HG02759 (cell line): Measurements from ENCODE around the gene CFD.
"Not testable (repeated sequence)": the region's sequence is repeated elsewhere in the genome, so short reads cannot be mapped to it uniquely, and the experiment has no call there.

Experiments used
- ATAC-seq: cut with Tn5 transposase; IDR thresholded peaks from one replicate; pipeline ENCODE4 v1.9.1; 2021; ENCODE audit warnings: mild to moderate bottlenecking, moderate library complexity; ENCODE audit not compliant: unreplicated experiment

Gene CFD

DNA sequence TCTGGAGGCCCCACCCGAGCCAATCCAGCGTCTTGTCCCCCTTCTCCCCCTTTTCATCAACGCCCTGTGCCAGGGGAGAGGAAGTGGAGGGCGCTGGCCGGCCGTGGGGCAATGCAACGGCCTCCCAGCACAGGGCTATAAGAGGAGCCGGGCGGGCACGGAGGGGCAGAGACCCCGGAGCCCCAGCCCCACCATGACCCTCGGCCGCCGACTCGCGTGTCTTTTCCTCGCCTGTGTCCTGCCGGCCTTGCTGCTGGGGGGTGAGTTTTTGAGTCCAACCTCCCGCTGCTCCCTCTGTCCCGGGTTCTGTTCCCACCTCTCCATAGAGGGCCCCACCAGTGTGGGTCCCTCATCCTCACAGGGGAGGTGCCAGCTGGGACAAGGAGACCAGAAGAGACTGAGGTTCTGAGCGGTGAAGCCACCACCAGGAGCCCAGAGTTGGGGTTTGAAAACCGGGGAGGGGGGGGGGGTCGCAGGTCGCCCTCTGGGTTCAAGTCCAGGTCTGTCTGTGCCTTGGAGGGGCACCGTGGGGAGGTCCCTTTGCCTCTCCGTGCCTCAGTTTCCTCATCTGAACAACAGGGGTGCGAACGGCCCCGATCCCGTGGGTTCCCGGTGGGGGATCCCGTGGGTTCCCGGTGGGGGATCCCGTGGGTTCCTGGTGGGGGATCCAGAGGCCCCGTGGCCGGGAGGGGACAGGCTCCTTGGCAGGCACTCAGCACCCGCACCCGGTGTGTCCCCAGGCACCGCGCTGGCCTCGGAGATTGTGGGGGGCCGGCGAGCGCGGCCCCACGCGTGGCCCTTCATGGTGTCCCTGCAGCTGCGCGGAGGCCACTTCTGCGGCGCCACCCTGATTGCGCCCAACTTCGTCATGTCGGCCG lies 7.1 kb upstream of the CFD start, which contains the start of gene ELANE:
ELANE (plus strand) TSS at position 168 of the 878 bp plus-strand sequence; CDS start at position 194, 26 bp downstream.
- ATAC-seq = no peak

DNA sequence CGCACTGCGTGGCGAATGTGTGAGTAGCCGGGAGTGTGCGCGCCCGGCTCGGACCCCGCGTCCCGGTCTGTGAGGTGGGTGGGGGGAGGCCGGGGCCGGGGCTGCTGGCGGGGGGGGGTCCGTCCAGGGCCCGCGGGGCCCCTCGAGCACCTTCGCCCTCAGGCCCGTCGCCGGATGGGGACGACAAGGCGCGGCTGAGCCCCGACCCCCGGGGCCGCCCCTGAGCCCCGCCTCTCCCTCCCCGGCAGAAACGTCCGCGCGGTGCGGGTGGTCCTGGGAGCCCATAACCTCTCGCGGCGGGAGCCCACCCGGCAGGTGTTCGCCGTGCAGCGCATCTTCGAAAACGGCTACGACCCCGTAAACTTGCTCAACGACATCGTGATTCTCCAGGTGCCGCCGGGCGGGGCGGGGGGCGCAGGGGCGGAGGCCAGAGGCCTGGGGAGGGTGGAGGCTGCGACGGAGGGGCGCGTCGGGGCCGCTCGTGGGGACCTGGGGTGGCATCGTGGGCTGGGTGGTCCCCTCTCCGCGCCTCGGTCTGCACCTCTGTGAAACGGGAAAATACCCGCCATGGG lies 6.4 kb upstream of the CFD start:
- no peak for ATAC-seq

DNA sequence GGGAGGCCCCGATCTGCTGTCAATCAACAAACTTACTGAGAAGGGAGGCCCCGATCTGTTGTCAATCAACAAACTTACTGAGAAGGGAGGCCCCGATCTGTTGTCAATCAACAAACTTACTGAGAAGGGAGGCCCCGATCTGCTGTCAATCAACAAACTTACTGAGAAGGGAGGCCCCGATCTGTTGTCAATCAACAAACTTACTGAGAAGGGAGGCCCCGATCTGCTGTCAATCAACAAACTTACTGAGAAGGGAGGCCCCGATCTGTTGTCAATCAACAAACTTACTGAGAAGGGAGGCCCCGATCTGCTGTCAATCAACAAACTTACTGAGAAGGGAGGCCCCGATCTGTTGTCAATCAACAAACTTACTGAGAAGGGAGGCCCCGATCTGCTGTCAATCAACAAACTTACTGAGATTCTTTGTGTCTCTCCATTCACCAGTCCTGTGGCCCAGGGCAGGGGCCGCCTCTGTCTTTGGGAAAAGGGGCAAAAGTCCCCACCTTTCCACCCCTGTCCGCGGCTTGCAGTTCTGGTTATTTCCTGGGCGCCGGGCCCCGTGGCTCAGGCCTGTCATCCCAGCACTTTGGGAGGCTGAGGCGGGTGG lies 5.7 kb upstream of the CFD start:
- ATAC-seq = not testable (repeated sequence)

DNA sequence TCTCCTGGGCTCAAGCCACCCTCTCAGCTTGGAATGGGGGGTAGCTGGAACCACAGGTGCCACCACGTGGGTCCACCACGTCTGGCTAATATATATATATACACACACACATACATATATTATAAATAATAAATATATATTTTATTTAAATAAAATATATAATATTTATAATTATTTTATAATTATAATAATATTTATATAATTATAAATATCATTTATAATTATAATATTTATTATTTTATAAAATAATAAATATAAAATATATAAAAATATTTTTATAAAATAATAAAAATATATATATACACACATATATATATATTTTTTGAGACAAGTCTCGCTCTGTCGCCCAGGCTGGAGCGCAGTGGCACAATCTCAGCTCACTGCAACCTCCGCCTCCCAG lies 4.9 kb upstream of the CFD start:
- ATAC-seq = no peak

DNA sequence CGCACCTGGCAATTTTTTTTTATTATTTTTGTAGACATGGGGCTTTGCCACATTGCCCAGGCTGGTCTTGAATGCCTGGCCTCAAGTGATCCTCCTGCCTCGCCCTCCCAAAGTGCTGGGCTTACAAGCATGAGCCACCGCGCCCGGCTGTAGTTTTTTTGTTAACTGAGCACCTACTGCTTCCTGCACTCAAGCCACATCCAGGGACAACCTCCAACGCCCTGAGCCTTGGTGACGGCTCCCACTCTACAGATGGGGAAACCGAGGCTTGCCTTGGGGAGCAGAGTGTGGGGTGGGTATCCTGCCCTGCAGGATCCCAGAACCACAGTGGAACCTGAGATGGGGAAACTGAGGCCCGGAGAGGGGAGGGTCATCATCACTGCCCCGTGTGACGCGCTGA lies 4.3 kb upstream of the CFD start:
- no peak for ATAC-seq

DNA sequence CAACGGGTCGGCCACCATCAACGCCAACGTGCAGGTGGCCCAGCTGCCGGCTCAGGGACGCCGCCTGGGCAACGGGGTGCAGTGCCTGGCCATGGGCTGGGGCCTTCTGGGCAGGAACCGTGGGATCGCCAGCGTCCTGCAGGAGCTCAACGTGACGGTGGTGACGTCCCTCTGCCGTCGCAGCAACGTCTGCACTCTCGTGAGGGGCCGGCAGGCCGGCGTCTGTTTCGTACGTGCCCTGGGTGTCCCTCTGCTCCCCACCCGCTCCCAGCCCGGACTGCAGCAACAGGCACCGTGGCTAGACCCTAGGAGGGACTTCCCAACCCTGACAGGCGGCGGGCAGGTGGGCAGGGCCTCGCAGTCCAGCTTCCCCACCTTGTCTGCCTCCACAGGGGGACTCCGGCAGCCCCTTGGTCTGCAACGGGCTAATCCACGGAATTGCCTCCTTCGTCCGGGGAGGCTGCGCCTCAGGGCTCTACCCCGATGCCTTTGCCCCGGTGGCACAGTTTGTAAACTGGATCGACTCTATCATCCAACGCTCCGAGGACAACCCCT lies 3.8 kb upstream of the CFD start:
- no peak for ATAC-seq

DNA sequence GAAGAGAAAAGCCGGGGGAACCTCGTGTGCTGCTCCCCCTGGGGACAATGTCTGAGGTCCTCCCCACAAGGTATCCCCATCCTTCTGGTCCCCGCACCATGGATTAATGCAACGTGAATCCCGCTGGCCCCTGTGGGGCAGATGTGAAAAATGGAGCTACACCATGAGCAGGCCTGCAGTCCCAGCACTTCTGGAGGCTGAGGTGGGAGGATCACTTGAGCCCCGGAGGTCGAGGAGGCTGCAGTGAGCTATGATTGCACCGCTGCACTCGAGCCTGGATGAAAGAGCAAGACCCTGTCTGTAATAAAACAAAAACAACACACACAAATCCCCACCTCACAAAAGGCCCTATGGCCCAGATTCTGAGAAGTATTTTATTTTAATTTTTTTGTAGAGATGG lies 1.2 kb upstream of the CFD start:
- ATAC-seq = no peak

DNA sequence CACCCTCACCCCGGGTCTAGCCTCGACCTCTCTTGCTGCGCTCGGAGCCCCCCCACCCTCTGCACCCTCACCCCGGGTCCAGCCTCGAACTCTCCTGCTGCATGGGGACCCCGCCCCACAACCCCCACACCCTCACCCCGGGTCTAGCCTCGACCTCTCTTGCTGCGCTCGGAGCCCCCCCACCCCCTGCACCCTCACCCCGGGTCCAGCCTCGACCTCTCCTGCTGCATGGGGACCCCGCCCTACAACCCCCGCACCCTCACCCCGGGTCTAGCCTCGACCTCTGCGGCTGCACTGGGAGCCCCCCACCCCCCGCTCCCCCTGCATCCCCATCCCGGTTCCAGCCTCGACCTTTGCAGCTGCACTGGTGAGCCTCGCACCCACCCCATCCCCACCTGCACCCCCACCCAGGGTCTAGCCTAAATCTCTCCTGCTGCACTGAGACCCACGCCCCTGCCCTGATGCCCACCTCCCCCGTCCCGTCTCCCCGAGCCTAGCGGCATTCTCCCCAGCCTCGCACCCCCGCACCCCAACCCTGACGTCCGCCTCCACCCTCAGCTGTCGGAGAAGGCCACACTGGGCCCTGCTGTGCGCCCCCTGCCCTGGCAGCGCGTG lies 1.8 kb downstream of the CFD start:
- ATAC-seq = no peak

DNA sequence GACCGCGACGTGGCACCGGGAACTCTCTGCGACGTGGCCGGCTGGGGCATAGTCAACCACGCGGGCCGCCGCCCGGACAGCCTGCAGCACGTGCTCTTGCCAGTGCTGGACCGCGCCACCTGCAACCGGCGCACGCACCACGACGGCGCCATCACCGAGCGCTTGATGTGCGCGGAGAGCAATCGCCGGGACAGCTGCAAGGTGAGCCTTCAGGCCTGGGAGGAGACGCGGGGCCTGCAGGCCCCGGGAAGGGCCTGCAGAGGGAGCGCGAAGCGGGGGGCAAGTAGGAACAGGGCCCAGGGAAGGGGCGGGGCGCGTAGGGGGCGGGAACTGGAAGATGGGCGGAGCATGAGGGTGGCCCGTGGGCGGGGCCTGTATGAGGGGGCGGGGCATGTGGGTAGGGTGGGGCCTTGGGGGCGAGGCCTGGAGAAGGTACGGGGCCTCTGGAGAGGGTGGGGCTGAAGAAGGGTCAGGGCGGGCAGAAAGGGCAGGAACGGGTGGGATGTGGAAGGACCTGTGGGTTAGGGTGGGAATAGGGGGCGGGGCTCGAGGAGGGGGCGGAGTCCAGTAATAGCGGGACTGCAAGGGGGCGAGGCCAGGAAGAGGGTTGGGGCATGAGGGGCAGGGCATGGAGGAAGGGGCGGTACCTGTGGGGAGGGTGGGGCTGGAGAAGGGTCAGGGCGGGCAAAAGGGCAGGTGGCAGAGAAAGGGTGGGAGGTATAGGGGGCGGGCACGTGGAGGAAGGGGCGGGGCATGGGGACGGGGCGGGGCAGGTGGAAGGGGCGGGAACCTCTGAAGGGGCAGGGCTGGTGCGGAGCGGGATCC lies 2.5 kb downstream of the CFD start:
- ATAC-seq = no peak

DNA sequence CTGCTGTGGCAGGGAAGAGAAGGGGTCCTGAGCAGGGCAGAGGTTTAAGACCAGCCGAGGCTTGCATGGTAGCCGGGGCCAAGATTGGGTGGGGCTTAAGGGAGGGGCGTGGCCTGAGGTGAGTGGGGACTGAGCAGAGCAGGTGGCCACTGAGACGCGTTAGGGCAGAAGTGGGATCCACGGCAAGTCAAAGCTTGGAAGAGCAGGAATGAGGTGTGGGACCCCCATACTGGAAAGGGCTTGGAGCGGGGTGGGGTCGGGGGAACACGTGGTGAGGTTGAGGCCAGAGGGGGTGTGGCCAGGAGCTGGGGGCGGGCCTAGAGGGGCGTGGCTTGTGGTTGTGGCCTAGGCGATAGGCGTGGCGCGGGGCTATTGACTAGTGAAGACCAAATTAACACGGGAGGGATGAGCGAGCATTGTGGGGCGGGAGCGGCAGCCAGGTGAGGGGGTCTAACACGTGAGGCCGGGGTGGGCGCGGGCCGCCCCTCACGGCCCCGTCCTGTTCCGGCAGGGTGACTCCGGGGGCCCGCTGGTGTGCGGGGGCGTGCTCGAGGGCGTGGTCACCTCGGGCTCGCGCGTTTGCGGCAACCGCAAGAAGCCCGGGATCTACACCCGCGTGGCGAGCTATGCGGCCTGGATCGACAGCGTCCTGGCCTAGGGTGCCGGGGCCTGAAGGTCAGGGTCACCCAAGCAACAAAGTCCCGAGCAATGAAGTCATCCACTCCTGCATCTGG lies 3.3 kb downstream of the CFD start:
- ATAC-seq = no peak

DNA sequence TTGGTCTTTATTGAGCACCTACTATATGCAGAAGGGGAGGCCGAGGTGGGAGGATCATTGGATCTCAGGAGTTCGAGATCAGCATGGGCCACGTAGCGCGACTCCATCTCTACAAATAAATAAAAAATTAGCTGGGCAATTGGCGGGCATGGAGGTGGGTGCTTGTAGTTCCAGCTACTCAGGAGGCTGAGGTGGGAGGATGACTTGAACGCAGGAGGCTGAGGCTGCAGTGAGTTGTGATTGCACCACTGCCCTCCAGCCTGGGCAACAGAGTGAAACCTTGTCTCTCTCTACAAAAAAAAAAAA lies 3.8 kb downstream of the CFD start:
- ATAC-seq = no peak

DNA sequence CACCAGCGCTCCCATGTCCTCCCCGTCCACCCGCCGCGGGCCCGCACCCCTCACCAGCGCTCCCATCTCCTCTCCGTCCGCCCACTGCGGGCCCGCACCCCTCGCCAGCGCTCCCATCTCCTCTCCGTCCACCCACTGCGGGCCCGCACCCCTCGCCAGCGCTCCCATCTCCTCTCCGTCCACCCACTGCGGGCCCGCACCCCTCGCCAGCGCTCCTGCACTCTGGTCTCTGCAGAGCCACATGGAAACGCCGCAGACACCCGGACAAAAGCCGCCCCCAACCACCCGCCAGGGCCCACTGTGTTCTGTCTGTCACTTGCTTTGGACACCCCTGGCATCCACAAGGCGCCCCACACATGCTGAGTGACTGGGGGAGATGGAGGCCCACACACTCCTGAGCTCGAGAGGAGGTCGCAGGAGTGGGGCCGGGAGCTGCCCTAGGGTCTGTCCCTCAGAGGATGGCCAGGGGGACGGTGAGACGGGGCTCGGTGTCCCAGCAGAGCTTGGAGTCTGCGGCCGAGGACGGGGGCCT lies 7.4 kb downstream of the CFD start:
- ATAC-seq = no peak

DNA sequence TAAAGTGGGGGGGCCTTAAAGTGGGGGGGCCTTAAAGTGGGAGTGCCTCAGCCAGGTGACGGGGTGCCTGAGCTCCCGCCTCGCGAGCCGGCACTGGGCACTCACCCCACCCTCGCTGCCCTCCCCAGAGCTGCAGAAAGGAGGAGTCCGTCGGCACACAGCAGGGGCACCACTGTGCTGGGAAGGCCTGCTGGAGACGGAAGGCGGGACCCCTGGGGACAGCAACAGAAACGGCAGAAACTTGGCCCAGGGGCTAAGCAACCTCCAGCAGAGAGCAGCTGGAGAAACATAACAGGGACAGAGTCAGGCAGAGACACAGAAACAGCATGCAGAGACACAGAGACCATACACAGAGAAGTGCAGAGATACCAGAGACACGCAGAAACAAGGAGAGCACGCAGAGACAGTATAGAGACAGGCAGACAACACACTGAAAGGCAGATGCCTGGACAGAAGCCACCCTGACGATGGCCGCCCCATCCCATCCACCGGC lies 7.9 kb downstream of the CFD start:
- ATAC-seq = no peak

DNA sequence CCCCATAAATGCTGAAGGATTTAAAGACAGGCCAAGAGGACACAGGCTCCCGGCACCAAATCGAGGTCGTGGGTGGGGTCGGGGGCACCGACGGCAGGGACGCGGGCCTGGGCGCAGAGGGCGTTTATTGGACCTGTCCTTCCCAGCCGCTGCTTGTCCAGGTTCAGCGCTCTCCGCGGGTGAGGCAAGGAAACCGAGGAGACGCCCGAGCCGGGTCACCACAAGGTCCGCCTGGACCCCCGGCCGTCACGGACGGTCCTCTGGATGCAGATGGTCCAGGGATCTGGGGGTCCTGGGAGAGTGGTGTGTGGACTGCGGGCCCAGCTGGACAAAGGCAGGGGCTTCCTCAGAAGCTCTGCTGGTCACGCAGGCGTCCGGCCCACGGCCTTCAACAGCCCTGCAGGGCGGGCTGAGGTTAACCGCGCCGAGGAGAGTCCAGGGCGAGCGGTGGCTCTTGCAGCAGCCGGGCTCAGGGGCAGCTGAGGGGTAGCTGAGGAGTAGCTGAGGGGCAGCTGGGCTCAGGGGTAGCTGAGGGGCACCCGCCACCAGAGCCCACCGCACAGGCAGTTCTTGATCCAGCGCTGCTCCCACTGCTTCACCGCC lies 8.5 kb downstream of the CFD start:
- ATAC-seq = no peak

DNA sequence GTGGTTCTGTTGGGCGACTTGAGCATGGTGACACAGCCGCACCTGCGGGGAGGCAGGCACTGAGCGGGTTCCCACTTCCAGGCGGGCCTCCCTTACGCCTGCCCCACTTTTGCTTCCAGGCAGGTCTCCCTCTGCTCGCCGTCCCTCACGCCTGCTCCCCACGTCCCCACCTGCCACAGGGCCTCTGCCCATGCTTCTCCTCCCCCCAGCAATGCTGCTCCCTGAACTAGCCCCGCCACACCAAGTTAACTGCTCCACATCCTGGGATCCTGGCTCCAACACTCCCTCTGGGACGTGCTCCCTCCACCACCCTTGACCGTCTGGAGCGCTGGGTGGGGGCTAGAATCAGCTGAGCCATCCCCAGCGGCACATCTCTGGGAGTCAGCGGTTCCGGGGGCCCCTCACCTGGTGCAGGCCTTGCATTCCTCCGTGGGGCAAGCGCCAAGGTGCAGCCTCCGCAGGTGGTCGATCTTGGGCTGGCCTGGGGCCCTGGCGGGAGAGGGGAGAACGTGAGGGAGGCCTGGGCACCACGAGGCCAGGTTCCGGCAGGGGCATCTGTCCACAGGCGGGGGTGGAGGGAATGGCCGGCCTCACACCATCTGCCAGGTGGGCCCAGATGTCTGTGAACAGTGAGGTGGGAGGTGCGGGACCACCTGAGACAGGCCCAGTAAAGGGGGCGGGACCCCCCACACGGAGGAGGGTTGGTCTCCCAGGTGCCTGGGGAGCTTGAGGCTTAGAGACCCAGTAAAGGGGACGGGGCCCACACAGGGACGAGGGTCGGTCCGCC lies 9.2 kb downstream of the CFD start:
- ATAC-seq = no peak

DNA sequence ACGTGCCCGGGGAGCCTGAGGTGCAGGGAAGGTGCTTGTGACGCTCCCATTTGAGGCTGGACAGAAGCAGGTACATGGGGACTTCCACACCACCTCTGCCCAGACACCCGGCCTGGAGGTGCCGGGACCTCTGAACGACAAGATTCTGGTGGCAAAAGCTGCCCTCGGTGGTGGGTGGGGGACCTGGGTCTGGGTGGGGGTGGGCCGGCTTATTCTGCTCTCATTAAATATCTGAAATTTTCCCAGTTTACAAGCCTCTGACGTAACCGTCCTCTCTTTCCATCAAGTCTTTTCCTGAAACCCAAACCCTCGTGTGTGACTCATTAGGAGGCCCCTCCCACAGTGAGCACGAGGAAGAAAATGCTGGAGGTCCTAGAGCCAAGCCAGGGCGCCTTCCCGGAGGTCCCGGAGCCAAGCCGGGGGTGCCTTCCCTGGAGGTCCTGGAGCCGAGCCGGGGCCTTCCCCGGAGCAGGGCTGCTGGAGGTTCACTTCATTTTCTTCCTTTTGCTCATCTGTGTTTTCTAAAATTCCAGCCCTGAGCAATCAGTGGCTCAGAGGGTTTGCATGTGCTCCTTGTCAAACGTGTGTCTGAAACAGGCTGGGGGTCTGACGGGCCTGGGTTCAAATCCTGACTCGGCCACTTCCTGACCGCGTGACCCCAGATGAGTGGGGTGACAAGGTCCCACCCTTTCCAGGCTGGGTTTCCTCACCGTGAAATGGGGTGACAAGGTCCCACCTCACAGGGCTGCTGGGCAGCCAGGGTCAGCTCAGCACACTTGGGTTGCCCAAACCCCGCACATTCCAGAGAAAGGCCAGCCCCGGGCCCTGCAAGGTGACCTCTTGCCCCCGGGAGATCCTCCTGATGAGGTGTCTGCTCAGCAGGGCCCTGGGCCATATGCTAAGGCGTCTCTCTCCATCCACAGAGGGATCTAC lies 10.0 kb downstream of the CFD start:
- no peak for ATAC-seq

DNA sequence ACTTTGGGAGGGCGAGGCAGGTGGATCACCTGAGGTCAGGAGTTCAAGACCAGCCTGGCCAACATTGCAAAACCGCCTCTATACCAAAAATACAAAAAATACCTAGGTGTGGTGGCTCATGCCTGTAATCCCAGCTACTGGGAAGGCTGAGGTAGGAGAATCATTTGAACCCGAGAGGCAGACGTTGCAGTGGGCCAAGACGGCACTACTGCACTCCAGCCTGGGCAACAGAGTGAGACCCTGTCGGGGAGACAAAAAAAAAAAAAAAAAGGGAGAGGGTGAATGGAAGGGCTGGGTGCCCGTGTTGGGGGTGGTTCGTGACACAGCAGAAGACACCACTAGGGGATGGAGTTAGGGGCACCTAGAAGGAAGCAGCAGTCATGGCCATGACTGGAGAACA lies 10.8 kb downstream of the CFD start:
- ATAC-seq = no peak
